ENCODE measurements around the gene TSPAN3. TPM values are rescaled to one million over a fixed set of nuclear protein-coding genes. Genes with fewer than 3 reads are reported as not detected.

The TSPAN3 gene
- total RNA-seq, 1 donor from 2014 or later: 252 TPM

GRCh38 chr15:77099741-77100463 is 29.0 kb upstream of the TSPAN3 start:
- no peaks in the 10 kb centered on the region for H3K27me3 ChIP-seq (ENCODE audit: control insufficient read depth, insufficient read depth, low read length)
- H3K4me3 ChIP-seq (ENCODE audit: low read depth, low read length): no peak overlapping the region
- TF ChIP-seq CTCF (IDR thresholded peaks at IDR 0.05; ENCODE audit: insufficient read depth, low read length, poor library complexity, severe bottlenecking): no peak
- no peak for DNase-seq (ENCODE audit: low read depth)
- no peaks in the 10 kb centered on the region for H3K36me3 ChIP-seq (ENCODE audit: control insufficient read depth, insufficient read depth, low read length)

DNA sequence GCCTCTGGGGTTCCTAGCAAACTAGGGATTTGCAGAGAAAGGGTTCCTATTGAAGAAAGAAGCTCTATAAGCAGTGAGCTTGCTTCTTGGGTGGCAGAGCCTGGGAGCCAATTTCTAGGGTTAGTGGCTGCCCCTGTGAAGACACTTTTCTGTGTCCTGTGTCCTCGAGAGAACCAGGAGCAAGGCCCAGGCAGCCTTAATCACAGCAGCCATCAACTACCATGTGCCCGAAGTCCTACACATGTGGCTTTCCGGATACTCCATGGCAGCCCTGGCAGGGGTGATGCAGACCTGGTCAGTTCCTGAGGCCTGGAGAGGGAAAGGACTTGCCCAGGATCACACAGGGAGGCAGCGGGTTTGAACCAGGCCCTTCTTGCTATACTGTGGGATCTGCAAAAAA is 27.7 kb upstream of the TSPAN3 start:
- no peak for TF ChIP-seq CTCF (IDR thresholded peaks at IDR 0.05; ENCODE audit: insufficient read depth, low read length, poor library complexity, severe bottlenecking)
- no peaks in the 10 kb centered on the region for H3K27me3 ChIP-seq (ENCODE audit: control insufficient read depth, insufficient read depth, low read length)
- no peak for DNase-seq (ENCODE audit: low read depth)
- H3K36me3 ChIP-seq (ENCODE audit: control insufficient read depth, insufficient read depth, low read length): no peaks in the 10 kb centered on the region
- H3K4me3 ChIP-seq (ENCODE audit: low read depth, low read length): no peak overlapping the region

DNA sequence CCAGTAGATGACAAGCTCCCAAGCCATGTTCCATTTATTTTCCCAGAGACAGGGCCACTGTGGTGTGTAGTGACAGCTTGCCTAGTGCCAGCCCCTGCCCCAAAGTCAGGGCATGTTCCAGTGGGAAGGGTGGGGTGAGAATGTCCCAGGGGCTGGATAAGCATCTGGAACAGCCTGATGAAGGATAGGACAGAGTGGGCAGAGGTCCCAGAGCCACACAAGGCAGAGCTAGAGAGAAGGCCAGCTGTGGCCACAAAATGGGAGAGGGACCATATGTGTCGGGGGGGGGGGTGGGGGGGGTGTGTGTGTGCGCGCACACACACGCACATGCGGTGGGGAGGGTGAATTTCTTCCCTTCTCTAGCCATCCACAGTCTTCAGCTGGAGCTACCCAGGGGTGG is 27.0 kb upstream of the TSPAN3 start:
- DNase-seq (ENCODE audit: low read depth): no peak
- H3K27me3 ChIP-seq (ENCODE audit: control insufficient read depth, insufficient read depth, low read length): no peaks in the 10 kb centered on the region
- H3K4me3 ChIP-seq (ENCODE audit: low read depth, low read length): no peak overlapping the region
- H3K36me3 ChIP-seq (ENCODE audit: control insufficient read depth, insufficient read depth, low read length): no peaks in the 10 kb centered on the region
- TF ChIP-seq CTCF (IDR thresholded peaks at IDR 0.05; ENCODE audit: insufficient read depth, low read length, poor library complexity, severe bottlenecking): no peak

- H3K4me3 ChIP-seq (ENCODE audit: low read depth, low read length): no peak overlapping the region
- no peaks in the 10 kb centered on the region for H3K36me3 ChIP-seq (ENCODE audit: control insufficient read depth, insufficient read depth, low read length)
- no peaks in the 10 kb centered on the region for H3K27me3 ChIP-seq (ENCODE audit: control insufficient read depth, insufficient read depth, low read length)
- no peak for TF ChIP-seq CTCF (IDR thresholded peaks at IDR 0.05; ENCODE audit: insufficient read depth, low read length, poor library complexity, severe bottlenecking)
- no peak for DNase-seq (ENCODE audit: low read depth)
These were observed 26.4 kb upstream of the TSPAN3 start for GRCh38 chr15:77097248-77097721.

GRCh38 chr15:77096541-77096940 is 25.6 kb upstream of the TSPAN3 start:
- H3K27me3 ChIP-seq (ENCODE audit: control insufficient read depth, insufficient read depth, low read length): no peaks in the 10 kb centered on the region
- DNase-seq (ENCODE audit: low read depth): no peak
- TF ChIP-seq CTCF (IDR thresholded peaks at IDR 0.05; ENCODE audit: insufficient read depth, low read length, poor library complexity, severe bottlenecking): no peak
- H3K4me3 ChIP-seq (ENCODE audit: low read depth, low read length): no peak overlapping the region
- H3K36me3 ChIP-seq (ENCODE audit: control insufficient read depth, insufficient read depth, low read length): no peaks in the 10 kb centered on the region

GRCh38 chr15:77096138-77096537 is 25.2 kb upstream of the TSPAN3 start:
- TF ChIP-seq CTCF (IDR thresholded peaks at IDR 0.05; ENCODE audit: insufficient read depth, low read length, poor library complexity, severe bottlenecking): no peak
- no peak for DNase-seq (ENCODE audit: low read depth)
- Histone ChIP-seq H3K27me3 (ENCODE audit: control insufficient read depth, insufficient read depth, low read length) (no peaks in the 10 kb centered on the region), H3K36me3 (ENCODE audit: control insufficient read depth, insufficient read depth, low read length) (no peaks in the 10 kb centered on the region), H3K4me3 (ENCODE audit: low read depth, low read length) (no peak overlapping the region)
